GM21576 (cell line): ENCODE results near the gene SCAND1.
A peak's percentile ranks its signal among the peaks of the same experiment; 100 is the strongest.
"Not testable (repeated sequence)": the region's sequence is repeated elsewhere in the genome, so short reads cannot be mapped to it uniquely, and the experiment has no call there.

Source experiments
- ATAC-seq: cut with Tn5 transposase; IDR thresholded peaks from one replicate; pipeline ENCODE4 v1.9.1; 2021; ENCODE audit warnings: mild to moderate bottlenecking, moderate library complexity; ENCODE audit not compliant: unreplicated experiment

SCAND1 gene

GRCh38 chr20:35954200-35954906 lies at the start of gene SCAND1:
SCAND1 (minus strand) TSS chr20:35954502; CDS start chr20:35954284, 218 bp downstream.
- peak; percentile 84 for ATAC-seq

- no peak for ATAC-seq
Observed at GRCh38 chr20:36004045-36004444, 49.7 kb upstream of the SCAND1 start.

- ATAC-seq: no peak
Observed at GRCh38 chr20:36002855-36003254, 48.6 kb upstream of the SCAND1 start.

- not testable (repeated sequence) for ATAC-seq
Observed at GRCh38 chr20:36001331-36001730, 47.0 kb upstream of the SCAND1 start.

- not testable (repeated sequence) for ATAC-seq
Observed at GRCh38 chr20:35996492-35996891, 42.2 kb upstream of the SCAND1 start.

- no peak for ATAC-seq
Observed at GRCh38 chr20:35994994-35995453, 40.7 kb upstream of the SCAND1 start.

- ATAC-seq: no peak
Observed at GRCh38 chr20:35992713-35993335, 38.5 kb upstream of the SCAND1 start.

GRCh38 chr20:35991142-35991771 lies 37.0 kb upstream of the SCAND1 start:
- ATAC-seq: no peak

- no peak for ATAC-seq
Observed at GRCh38 chr20:35988910-35989463, 34.7 kb upstream of the SCAND1 start.

- no peak for ATAC-seq
Observed at GRCh38 chr20:35985806-35986205, 31.5 kb upstream of the SCAND1 start.

- no peak for ATAC-seq
Observed at GRCh38 chr20:35984382-35984781, 30.1 kb upstream of the SCAND1 start.

GRCh38 chr20:35981969-35982368 lies 27.7 kb upstream of the SCAND1 start:
- no peak for ATAC-seq

- ATAC-seq: no peak
Observed at GRCh38 chr20:35979544-35979943, 25.2 kb upstream of the SCAND1 start.

GRCh38 chr20:35978041-35978513 lies 23.8 kb upstream of the SCAND1 start:
- no peak for ATAC-seq

- ATAC-seq: no peak
Observed at GRCh38 chr20:35975576-35976373, 21.5 kb upstream of the SCAND1 start.

GRCh38 chr20:35974256-35974655 lies 20.0 kb upstream of the SCAND1 start:
- no peak for ATAC-seq

GRCh38 chr20:35972462-35972861 lies 18.2 kb upstream of the SCAND1 start:
- ATAC-seq: no peak

GRCh38 chr20:35971981-35972380 lies 17.7 kb upstream of the SCAND1 start:
- ATAC-seq: no peak

GRCh38 chr20:35968930-35969329 lies 14.6 kb upstream of the SCAND1 start:
- no peak for ATAC-seq

- ATAC-seq: no peak
Observed at GRCh38 chr20:35967979-35968640, 13.8 kb upstream of the SCAND1 start, which contains the start of gene CNBD2. CNBD2 (plus strand) TSS chr20:35968590; CDS start chr20:35968763, 173 bp downstream.
